GM23338 (cell line): ENCODE measurements around the gene TNC.

ENCODE experiments used
- CREB1 ChIP-seq: fragments of 250-450 bp; sonication (Bioruptor Pico); IDR thresholded peaks from 2 replicates; pipeline ENCODE4 v1.5.0; 2020; ENCODE audit warnings: low read depth, mild to moderate bottlenecking, moderate library complexity
- EZH2 ChIP-seq: fragments of 200-600 bp; sonication (generic); IDR thresholded peaks from one replicate; pipeline ENCODE4 v1.8.0; 2017; ENCODE audit warnings: antibody characterized with exemption, mild to moderate bottlenecking, low read depth; ENCODE audit not compliant: unreplicated experiment
- EZH2phosphoT487 ChIP-seq: fragments of 200-600 bp; sonication (generic); IDR thresholded peaks from one replicate; pipeline ENCODE4 v1.8.1; 2018; ENCODE audit warnings: antibody characterized with exemption; ENCODE audit not compliant: unreplicated experiment
- JUNB ChIP-seq: IDR thresholded peaks from one replicate; pipeline ENCODE4 v1.6.1; 2016; ENCODE audit warnings: antibody characterized with exemption; ENCODE audit not compliant: unreplicated experiment
- NANOG ChIP-seq: IDR thresholded peaks from 2 replicates; pipeline ENCODE4 v1.6.1; 2016; ENCODE audit warnings: antibody characterized with exemption, borderline replicate concordance
- POLR2AphosphoS5 ChIP-seq: IDR thresholded peaks from 2 replicates; pipeline ENCODE4 v1.6.1; 2016; ENCODE audit warnings: antibody characterized with exemption, low read depth
- REST ChIP-seq: IDR thresholded peaks from one replicate; pipeline ENCODE4 v1.6.1; 2018; ENCODE audit warnings: antibody characterized with exemption; ENCODE audit not compliant: unreplicated experiment
- STAT1 ChIP-seq: IDR thresholded peaks from one replicate; pipeline ENCODE4 v1.6.1; 2016; ENCODE audit warnings: antibody characterized with exemption; ENCODE audit not compliant: unreplicated experiment
- ZNF114 ChIP-seq: fragments of 250-450 bp; sonication (Bioruptor Pico); IDR thresholded peaks from 2 replicates; pipeline ENCODE4 v1.5.0; 2020; ENCODE audit warnings: mild to moderate bottlenecking, moderate library complexity
- TF ChIP-seq, protein P1 (sequence below), 2 experiments: fragments of 200-600 bp in 1 of 2; sonication (generic) in 1 of 2; conservative IDR thresholded peaks; 2 replicates each; pipeline versions ENCODE4 v1.5.1 to v1.6.1; 2016 to 2017; ENCODE audit warnings: antibody characterized with exemption in 2 of 2, low read depth in 2 of 2, mild to moderate bottlenecking in 2 of 2, moderate library complexity in 1 of 2
- TF ChIP-seq, protein P2 (sequence below): IDR thresholded peaks from 2 replicates; pipeline ENCODE4 v1.6.1; 2016; ENCODE audit warnings: antibody characterized with exemption
- TF ChIP-seq, protein P3 (sequence below): fragments of 250-450 bp; sonication (Bioruptor Pico); IDR thresholded peaks from 2 replicates; pipeline ENCODE4 v1.5.0; 2020; ENCODE audit warnings: mild to moderate bottlenecking, moderate library complexity

DNA sequence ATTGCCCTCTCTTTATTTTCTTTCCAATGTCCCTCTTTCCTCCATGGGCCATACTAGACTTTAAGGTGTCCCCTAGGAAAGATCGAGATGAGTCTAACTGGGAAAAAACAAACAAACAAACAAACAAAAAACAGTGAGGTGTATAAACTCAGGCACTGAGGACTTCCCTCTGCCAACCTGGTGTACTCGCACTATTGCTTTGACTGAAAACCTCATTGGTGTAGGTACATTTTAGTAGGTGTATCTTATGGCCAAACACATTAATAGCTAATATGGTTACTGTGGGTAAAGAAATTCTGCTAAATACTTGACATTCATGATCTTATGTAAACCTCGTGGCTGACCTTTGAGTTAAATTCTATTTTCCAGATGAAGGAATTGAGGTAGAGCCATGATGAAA, 74.3 kb downstream of the TNC start:
- TF ChIP-seq, protein P1, sequence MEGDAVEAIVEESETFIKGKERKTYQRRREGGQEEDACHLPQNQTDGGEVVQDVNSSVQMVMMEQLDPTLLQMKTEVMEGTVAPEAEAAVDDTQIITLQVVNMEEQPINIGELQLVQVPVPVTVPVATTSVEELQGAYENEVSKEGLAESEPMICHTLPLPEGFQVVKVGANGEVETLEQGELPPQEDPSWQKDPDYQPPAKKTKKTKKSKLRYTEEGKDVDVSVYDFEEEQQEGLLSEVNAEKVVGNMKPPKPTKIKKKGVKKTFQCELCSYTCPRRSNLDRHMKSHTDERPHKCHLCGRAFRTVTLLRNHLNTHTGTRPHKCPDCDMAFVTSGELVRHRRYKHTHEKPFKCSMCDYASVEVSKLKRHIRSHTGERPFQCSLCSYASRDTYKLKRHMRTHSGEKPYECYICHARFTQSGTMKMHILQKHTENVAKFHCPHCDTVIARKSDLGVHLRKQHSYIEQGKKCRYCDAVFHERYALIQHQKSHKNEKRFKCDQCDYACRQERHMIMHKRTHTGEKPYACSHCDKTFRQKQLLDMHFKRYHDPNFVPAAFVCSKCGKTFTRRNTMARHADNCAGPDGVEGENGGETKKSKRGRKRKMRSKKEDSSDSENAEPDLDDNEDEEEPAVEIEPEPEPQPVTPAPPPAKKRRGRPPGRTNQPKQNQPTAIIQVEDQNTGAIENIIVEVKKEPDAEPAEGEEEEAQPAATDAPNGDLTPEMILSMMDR (conservative IDR thresholded peaks at IDR 0.05; ENCODE audit: low read depth in 2 of 2), result no peak
- TF ChIP-seq POLR2AphosphoS5 (no peak), EZH2phosphoT487 (no peak), CREB1 (no peak), EZH2 (no peak), JUNB (no peak), ZNF114 (no peak), NANOG (no peak), STAT1 (no peak), REST (no peak)
- TF ChIP-seq, protein P2, sequence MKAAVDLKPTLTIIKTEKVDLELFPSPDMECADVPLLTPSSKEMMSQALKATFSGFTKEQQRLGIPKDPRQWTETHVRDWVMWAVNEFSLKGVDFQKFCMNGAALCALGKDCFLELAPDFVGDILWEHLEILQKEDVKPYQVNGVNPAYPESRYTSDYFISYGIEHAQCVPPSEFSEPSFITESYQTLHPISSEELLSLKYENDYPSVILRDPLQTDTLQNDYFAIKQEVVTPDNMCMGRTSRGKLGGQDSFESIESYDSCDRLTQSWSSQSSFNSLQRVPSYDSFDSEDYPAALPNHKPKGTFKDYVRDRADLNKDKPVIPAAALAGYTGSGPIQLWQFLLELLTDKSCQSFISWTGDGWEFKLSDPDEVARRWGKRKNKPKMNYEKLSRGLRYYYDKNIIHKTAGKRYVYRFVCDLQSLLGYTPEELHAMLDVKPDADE, result no peak
- TF ChIP-seq, protein P3, sequence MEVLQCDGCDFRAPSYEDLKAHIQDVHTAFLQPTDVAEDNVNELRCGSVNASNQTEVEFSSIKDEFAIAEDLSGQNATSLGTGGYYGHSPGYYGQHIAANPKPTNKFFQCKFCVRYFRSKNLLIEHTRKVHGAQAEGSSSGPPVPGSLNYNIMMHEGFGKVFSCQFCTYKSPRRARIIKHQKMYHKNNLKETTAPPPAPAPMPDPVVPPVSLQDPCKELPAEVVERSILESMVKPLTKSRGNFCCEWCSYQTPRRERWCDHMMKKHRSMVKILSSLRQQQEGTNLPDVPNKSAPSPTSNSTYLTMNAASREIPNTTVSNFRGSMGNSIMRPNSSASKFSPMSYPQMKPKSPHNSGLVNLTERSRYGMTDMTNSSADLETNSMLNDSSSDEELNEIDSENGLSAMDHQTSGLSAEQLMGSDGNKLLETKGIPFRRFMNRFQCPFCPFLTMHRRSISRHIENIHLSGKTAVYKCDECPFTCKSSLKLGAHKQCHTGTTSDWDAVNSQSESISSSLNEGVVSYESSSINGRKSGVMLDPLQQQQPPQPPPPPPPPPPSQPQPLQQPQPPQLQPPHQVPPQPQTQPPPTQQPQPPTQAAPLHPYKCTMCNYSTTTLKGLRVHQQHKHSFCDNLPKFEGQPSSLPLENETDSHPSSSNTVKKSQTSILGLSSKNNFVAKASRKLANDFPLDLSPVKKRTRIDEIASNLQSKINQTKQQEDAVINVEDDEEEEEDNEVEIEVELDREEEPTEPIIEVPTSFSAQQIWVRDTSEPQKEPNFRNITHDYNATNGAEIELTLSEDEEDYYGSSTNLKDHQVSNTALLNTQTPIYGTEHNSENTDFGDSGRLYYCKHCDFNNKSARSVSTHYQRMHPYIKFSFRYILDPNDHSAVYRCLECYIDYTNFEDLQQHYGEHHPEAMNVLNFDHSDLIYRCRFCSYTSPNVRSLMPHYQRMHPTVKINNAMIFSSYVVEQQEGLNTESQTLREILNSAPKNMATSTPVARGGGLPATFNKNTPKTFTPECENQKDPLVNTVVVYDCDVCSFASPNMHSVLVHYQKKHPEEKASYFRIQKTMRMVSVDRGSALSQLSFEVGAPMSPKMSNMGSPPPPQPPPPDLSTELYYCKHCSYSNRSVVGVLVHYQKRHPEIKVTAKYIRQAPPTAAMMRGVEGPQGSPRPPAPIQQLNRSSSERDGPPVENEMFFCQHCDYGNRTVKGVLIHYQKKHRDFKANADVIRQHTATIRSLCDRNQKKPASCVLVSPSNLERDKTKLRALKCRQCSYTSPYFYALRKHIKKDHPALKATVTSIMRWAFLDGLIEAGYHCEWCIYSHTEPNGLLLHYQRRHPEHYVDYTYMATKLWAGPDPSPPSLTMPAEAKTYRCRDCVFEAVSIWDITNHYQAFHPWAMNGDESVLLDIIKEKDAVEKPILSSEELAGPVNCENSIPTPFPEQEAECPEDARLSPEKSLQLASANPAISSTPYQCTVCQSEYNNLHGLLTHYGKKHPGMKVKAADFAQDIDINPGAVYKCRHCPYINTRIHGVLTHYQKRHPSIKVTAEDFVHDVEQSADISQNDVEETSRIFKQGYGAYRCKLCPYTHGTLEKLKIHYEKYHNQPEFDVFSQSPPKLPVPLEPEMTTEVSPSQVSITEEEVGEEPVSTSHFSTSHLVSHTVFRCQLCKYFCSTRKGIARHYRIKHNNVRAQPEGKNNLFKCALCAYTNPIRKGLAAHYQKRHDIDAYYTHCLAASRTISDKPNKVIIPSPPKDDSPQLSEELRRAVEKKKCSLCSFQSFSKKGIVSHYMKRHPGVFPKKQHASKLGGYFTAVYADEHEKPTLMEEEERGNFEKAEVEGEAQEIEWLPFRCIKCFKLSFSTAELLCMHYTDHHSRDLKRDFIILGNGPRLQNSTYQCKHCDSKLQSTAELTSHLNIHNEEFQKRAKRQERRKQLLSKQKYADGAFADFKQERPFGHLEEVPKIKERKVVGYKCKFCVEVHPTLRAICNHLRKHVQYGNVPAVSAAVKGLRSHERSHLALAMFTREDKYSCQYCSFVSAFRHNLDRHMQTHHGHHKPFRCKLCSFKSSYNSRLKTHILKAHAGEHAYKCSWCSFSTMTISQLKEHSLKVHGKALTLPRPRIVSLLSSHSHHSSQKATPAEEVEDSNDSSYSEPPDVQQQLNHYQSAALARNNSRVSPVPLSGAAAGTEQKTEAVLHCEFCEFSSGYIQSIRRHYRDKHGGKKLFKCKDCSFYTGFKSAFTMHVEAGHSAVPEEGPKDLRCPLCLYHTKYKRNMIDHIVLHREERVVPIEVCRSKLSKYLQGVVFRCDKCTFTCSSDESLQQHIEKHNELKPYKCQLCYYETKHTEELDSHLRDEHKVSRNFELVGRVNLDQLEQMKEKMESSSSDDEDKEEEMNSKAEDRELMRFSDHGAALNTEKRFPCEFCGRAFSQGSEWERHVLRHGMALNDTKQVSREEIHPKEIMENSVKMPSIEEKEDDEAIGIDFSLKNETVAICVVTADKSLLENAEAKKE (CRISPR knock-in tag), result no peak
